Keratinocyte (primary cell): ENCODE data around the gene CDK14. TPM values are rescaled to one million over a fixed set of nuclear protein-coding genes. Genes with fewer than 3 reads are reported as not detected.

Experiments used
- DNase-seq: peaks from one replicate; pipeline ENCODE4 v3.0.0-alpha.2; 2011; ENCODE audit warnings: low read depth, missing footprints, low spot score
- FAIRE-seq: peaks from 2 replicates; lab custom pipeline; 2011; peaks lifted over from hg19 to GRCh38; lab: Jason Lieb, UNC
- H2AFZ ChIP-seq: 2 replicates; pipeline ENCODE4 v1.6.0; 2012; ENCODE audit warnings: low read length, control low read depth, inconsistent platforms; ENCODE audit not compliant: control insufficient read depth
- H3K27ac ChIP-seq: 2 replicates; pipeline ENCODE4 v1.5.1; 2011; ENCODE audit warnings: low read length; ENCODE audit not compliant: control insufficient read depth, insufficient read depth
- H3K27me3 ChIP-seq: 3 replicates; pipeline ENCODE4 v1.6.0; 2011; ENCODE audit warnings: low read length; ENCODE audit not compliant: control insufficient read depth, insufficient read depth; ENCODE audit errors: extremely low read depth
- H3K36me3 ChIP-seq, 2 experiments: 2 replicates in 1 of 2; 3 replicates in 1 of 2; pipeline ENCODE4 v1.5.1; 2011; ENCODE audit warnings: low read length in 2 of 2, mild to moderate bottlenecking in 1 of 2; ENCODE audit not compliant: control insufficient read depth in 2 of 2, insufficient read depth in 2 of 2; ENCODE audit errors: extremely low read depth in 1 of 2
- H3K4me1 ChIP-seq: 3 replicates; pipeline ENCODE4 v1.5.1; 2011; ENCODE audit warnings: low read length; ENCODE audit not compliant: control insufficient read depth, insufficient read depth; ENCODE audit errors: extremely low read depth
- H3K4me2 ChIP-seq: 3 replicates; pipeline ENCODE4 v1.6.0; 2011; ENCODE audit warnings: low read depth, low read length; ENCODE audit not compliant: control insufficient read depth, insufficient read depth; ENCODE audit errors: extremely low read depth
- H3K4me3 ChIP-seq, 3 experiments: fragments of 200-600 bp in 1 of 3; sonication (generic) in 1 of 3; 2 replicates in 2 of 3; 3 replicates in 1 of 3; pipeline ENCODE4 v1.5.1; 2011 to 2016; ENCODE audit warnings: low read length in 3 of 3, mild to moderate bottlenecking in 3 of 3, control low read depth in 2 of 3, inconsistent platforms in 1 of 3, low read depth in 1 of 3, mixed read lengths in 1 of 3, mixed run types in 1 of 3, moderate library complexity in 1 of 3; ENCODE audit not compliant: control insufficient read depth in 2 of 3, insufficient read depth in 2 of 3; ENCODE audit errors: extremely low read depth in 1 of 3
- H3K79me2 ChIP-seq: 2 replicates; pipeline ENCODE4 v1.6.0; 2012; ENCODE audit warnings: low read length; ENCODE audit not compliant: control insufficient read depth, insufficient read depth
- H3K9ac ChIP-seq: 3 replicates; pipeline ENCODE4 v1.6.0; 2011; ENCODE audit warnings: low read length; ENCODE audit not compliant: control insufficient read depth, insufficient read depth; ENCODE audit errors: extremely low read depth
- H3K9me1 ChIP-seq: 3 replicates; pipeline ENCODE4 v1.6.0; 2011; ENCODE audit warnings: low read length; ENCODE audit not compliant: control insufficient read depth, insufficient read depth; ENCODE audit errors: extremely low read depth
- H3K9me3 ChIP-seq: 2 replicates; pipeline ENCODE4 v1.5.1; 2012; ENCODE audit warnings: low read depth, low read length; ENCODE audit not compliant: control insufficient read depth
- H4K20me1 ChIP-seq: 3 replicates; pipeline ENCODE4 v1.6.0; 2011; ENCODE audit warnings: low read length; ENCODE audit not compliant: control insufficient read depth, insufficient read depth; ENCODE audit errors: extremely low read depth
- EZH2 ChIP-seq: IDR thresholded peaks from one replicate; pipeline ENCODE4 v1.6.1; 2012; ENCODE audit warnings: inconsistent platforms, mild to moderate bottlenecking, low read length, moderate library complexity
- dilution Hi-C: fragments of 300-500 bp; cut with MboI; formaldehyde crosslinking; loops from one replicate; pipeline ENCODE4 v1.7.0; 2020; ENCODE audit warnings: low sequenced_read_pairs; ENCODE audit not compliant: extremely low pct_ligation_motif_present
- polyA plus RNA-seq, 5 experiments: library from polyadenylated mRNA; depleted of rRNA in 3 of 5; stranded (reverse) in 3 of 5; stranded (forward) in 1 of 5; unstranded in 1 of 5; fragments of >200 nt; gene quantifications; 1 replicate in 1 of 5; 2 replicates in 3 of 5; 3 replicates in 1 of 5; pipeline versions ENCODE4 v1.2.1 to v1.2.3, GENCODE V29; 2011 to 2012; ENCODE audit warnings: missing spikeins in 2 of 5, low read depth in 1 of 5, low replicate concordance in 1 of 5
- TF ChIP-seq, protein P1 (sequence below), 3 experiments: IDR thresholded peaks in 1 of 3; conservative IDR thresholded peaks in 1 of 3; optimal IDR thresholded peaks in 1 of 3; 2 replicates in 2 of 3; 3 replicates in 1 of 3; pipeline versions ENCODE3 to v1.5.1; 2011; ENCODE audit warnings: low read length in 3 of 3, mild to moderate bottlenecking in 3 of 3, moderate library complexity in 2 of 3, control low read depth in 1 of 3, inconsistent platforms in 1 of 3; ENCODE audit not compliant: insufficient read depth in 2 of 3; ENCODE audit errors: extremely low read depth in 1 of 3

CDK14 gene
- polyA plus RNA-seq, 1 donor (not counting 4 experiments of a cell fraction or from before 2014, with no cell fraction given) = 4.0 TPM

DNA sequence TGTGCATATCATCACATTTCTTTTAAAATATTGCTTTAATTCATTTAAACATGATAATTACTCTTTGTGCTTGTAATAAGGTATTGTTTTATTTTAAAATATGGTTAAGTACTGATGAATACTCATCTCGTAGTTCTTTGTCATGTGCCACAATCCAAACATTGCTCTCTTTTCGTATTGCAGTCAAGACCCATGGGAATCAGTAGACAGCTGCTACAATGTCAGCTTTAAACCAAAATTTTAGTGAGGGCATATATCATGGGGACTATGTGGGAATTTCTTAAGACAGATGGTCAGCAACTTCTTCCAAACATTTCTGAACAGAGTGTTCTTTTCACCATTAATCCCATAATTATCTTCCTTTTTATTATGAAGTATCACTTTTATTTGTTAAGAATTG lies 590.9 kb downstream of the CDK14 start:
- Histone ChIP-seq H3K9me1 (no peaks in the 10 kb centered on the region), H4K20me1 (no peaks in the 10 kb centered on the region), H3K4me2 (no peak overlapping the region), H3K4me1 (peaks cover 4% of the 10 kb centered on the region), H2AFZ (no peak overlapping the region), H3K9ac (no peak overlapping the region), H3K36me3 (no peaks in the 10 kb centered on the region), H3K27me3 (no peaks in the 10 kb centered on the region), H3K4me3 (no peak overlapping the region), H3K9me3 (no peaks in the 10 kb centered on the region), H3K79me2 (no peaks in the 10 kb centered on the region), H3K27ac (no peak overlapping the region)
- no peak for FAIRE-seq
- TF ChIP-seq EZH2 = no peak
- TF ChIP-seq, protein P1, sequence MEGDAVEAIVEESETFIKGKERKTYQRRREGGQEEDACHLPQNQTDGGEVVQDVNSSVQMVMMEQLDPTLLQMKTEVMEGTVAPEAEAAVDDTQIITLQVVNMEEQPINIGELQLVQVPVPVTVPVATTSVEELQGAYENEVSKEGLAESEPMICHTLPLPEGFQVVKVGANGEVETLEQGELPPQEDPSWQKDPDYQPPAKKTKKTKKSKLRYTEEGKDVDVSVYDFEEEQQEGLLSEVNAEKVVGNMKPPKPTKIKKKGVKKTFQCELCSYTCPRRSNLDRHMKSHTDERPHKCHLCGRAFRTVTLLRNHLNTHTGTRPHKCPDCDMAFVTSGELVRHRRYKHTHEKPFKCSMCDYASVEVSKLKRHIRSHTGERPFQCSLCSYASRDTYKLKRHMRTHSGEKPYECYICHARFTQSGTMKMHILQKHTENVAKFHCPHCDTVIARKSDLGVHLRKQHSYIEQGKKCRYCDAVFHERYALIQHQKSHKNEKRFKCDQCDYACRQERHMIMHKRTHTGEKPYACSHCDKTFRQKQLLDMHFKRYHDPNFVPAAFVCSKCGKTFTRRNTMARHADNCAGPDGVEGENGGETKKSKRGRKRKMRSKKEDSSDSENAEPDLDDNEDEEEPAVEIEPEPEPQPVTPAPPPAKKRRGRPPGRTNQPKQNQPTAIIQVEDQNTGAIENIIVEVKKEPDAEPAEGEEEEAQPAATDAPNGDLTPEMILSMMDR (optimal IDR thresholded peaks at IDR 0.05 in 1 of 3, IDR thresholded peaks at IDR 0.05 in 1 of 3, conservative IDR thresholded peaks at IDR 0.05 in 1 of 3; ENCODE audit: extremely low read depth in 1 of 3, insufficient read depth in 2 of 3, low read length in 3 of 3) = no peak
- dilution Hi-C loops = no loop called here
- no peak for DNase-seq

DNA sequence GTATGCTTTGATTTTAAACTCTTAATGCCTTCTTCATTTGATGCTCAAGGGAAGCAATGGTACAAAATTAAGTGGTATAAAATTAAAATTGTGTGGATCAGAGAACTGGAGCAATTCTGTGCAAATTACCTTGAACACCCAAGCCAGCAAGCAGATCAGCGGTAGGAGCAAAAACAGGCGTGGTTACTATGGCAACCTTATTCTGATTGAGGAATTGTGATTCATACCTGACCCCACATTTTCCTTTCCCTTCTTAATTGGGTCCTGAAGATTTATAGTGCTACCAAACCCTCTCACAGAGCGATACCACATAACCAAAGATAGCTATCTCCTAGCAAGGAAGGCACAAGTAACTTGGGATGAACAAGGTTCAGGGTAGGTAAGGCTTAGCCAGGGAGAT lies 595.6 kb downstream of the CDK14 start:
- Histone ChIP-seq H3K9ac (no peak overlapping the region), H3K4me1 (no peaks in the 10 kb centered on the region), H3K4me2 (no peak overlapping the region), H3K9me3 (no peaks in the 10 kb centered on the region), H3K4me3 (no peak overlapping the region), H4K20me1 (no peaks in the 10 kb centered on the region), H3K27ac (no peak overlapping the region), H2AFZ (no peak overlapping the region), H3K79me2 (no peaks in the 10 kb centered on the region), H3K36me3 (no peaks in the 10 kb centered on the region), H3K9me1 (no peaks in the 10 kb centered on the region), H3K27me3 (no peaks in the 10 kb centered on the region)
- no peak for TF ChIP-seq EZH2
- TF ChIP-seq, protein P1 (optimal IDR thresholded peaks at IDR 0.05 in 1 of 3, IDR thresholded peaks at IDR 0.05 in 1 of 3, conservative IDR thresholded peaks at IDR 0.05 in 1 of 3; ENCODE audit: extremely low read depth in 1 of 3, insufficient read depth in 2 of 3, low read length in 3 of 3) = no peak
- dilution Hi-C loops = no loop called here
- no peak for FAIRE-seq
- no peak for DNase-seq
